AG09319 (cell line): ENCODE results near the gene ARHGAP30.
"Not testable (repeated sequence)": the region's sequence is repeated elsewhere in the genome, so short reads cannot be mapped to it uniquely, and the experiment has no call there.

Experiments
- DNase-seq: peaks from one replicate; pipeline ENCODE4 v3.0.0-alpha.2; 2010; ENCODE audit warnings: low read depth; ENCODE audit errors: extremely low read depth
- TF ChIP-seq, protein P1 (sequence below): IDR thresholded peaks from 2 replicates; pipeline ENCODE4 v1.5.1; 2011; ENCODE audit warnings: low read depth, mild to moderate bottlenecking, inconsistent platforms, low read length, moderate library complexity

ARHGAP30 gene, protein sequence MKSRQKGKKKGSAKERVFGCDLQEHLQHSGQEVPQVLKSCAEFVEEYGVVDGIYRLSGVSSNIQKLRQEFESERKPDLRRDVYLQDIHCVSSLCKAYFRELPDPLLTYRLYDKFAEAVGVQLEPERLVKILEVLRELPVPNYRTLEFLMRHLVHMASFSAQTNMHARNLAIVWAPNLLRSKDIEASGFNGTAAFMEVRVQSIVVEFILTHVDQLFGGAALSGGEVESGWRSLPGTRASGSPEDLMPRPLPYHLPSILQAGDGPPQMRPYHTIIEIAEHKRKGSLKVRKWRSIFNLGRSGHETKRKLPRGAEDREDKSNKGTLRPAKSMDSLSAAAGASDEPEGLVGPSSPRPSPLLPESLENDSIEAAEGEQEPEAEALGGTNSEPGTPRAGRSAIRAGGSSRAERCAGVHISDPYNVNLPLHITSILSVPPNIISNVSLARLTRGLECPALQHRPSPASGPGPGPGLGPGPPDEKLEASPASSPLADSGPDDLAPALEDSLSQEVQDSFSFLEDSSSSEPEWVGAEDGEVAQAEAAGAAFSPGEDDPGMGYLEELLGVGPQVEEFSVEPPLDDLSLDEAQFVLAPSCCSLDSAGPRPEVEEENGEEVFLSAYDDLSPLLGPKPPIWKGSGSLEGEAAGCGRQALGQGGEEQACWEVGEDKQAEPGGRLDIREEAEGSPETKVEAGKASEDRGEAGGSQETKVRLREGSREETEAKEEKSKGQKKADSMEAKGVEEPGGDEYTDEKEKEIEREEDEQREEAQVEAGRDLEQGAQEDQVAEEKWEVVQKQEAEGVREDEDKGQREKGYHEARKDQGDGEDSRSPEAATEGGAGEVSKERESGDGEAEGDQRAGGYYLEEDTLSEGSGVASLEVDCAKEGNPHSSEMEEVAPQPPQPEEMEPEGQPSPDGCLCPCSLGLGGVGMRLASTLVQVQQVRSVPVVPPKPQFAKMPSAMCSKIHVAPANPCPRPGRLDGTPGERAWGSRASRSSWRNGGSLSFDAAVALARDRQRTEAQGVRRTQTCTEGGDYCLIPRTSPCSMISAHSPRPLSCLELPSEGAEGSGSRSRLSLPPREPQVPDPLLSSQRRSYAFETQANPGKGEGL

GRCh38 chr1:161069731-161070270 is at the start of gene ARHGAP30:
TSS of gene ARHGAP30 (minus strand) at chr1:161069891. CDS start at chr1:161069624, 267 bp downstream.
- no peak for DNase-seq
- TF ChIP-seq, protein P1, sequence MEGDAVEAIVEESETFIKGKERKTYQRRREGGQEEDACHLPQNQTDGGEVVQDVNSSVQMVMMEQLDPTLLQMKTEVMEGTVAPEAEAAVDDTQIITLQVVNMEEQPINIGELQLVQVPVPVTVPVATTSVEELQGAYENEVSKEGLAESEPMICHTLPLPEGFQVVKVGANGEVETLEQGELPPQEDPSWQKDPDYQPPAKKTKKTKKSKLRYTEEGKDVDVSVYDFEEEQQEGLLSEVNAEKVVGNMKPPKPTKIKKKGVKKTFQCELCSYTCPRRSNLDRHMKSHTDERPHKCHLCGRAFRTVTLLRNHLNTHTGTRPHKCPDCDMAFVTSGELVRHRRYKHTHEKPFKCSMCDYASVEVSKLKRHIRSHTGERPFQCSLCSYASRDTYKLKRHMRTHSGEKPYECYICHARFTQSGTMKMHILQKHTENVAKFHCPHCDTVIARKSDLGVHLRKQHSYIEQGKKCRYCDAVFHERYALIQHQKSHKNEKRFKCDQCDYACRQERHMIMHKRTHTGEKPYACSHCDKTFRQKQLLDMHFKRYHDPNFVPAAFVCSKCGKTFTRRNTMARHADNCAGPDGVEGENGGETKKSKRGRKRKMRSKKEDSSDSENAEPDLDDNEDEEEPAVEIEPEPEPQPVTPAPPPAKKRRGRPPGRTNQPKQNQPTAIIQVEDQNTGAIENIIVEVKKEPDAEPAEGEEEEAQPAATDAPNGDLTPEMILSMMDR, result no peak

- TF ChIP-seq, protein P1, result no peak
- no peak for DNase-seq
Measured at GRCh38 chr1:161117759-161118581, 48.3 kb upstream of the ARHGAP30 start, which contains the start of the genes NIT1 and PFDN2. TSS of gene NIT1 (plus strand) at chr1:161118105. CDS start at chr1:161118177, 72 bp downstream. TSS of gene PFDN2 (minus strand) at chr1:161118037. CDS start at chr1:161118026, 11 bp downstream.

DNA sequence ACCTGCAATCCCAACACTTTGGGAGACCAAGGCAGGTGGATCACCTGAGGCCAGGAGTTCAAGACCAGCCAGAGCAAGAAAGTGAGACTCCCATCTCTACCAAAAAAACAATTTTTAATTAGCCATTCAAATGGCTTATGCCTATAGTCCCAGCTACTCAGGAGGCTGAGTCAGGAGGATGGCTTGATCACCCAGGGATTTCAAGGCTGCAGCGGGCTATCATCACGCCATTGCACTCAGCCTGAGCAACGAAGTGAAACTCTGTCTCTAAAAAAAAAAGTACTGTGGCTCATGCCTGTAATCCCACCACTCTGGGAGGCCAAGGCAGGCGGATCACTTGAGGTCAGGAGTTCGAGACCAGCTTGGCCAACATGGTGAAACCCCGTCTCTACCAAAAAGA is 46.3 kb upstream of the ARHGAP30 start:
- DNase-seq, result not testable (repeated sequence)

DNA sequence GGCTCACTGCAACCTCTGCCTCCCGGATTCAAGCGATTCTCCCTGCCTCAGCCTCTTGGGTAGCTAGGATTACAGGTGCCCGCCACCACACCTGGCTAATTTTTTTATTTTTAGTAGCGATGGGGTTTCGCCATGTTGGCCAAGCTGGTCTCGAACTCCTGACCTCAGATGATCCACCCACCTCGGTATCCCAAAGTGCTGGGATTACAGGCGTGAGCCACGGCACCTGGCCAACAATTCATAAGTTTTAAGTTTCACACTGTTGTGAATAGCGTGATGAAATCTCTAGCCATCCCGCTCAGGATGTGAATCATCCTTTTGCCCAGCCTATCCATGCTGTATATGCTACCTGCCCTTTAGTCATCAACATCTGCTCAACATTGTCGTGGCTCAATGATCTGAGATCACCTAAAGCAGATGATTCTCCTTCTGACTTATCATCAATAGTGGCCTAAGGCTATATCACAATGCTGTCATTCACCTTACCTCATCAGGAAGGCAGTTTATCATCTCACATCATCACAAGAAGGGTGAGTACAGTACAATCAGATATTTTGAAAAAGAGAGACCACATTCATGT is 45.5 kb upstream of the ARHGAP30 start:
- TF ChIP-seq, protein P1, result no peak
- DNase-seq, result no peak

GRCh38 chr1:161114556-161114955 is 44.9 kb upstream of the ARHGAP30 start:
- TF ChIP-seq, protein P1, result no peak
- DNase-seq, result no peak

DNA sequence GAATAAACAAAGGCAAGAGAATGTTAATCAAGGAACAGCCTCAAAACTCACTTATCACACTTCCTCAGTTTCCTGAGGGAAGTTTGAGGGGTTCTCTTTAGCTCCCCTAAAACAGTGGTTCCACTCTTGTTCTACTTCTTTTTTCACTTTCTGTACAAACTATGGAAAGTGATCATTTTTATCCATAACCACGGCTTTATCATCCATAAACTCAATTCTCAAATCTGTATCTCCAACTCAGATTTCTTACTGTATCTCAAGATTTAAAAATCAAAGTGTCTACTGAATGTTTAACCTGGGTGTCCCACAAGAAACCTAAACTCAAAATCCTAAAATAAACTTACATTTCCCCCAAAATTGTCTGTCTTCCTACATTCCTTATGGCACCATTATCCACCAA is 44.2 kb upstream of the ARHGAP30 start:
- TF ChIP-seq, protein P1, result no peak

More for the DNA sequence above, 44.2 kb upstream of the ARHGAP30 start:
- DNase-seq, result no peak
